ENCODE data around the gene VPS13A.

GRCh38 chr9:77432053-77432452, 254.7 kb downstream of the VPS13A start:
- no peak for TF ChIP-seq CTCF (IDR thresholded peaks at IDR 0.05)
- TF ChIP-seq POLR2AphosphoS5 (IDR thresholded peaks at IDR 0.05) = no peak
- no peak for TF ChIP-seq EP300 (IDR thresholded peaks at IDR 0.05)
- TF ChIP-seq POLR2A (IDR thresholded peaks at IDR 0.05) = no peak
